Fibroblast of skin of right quadriceps (primary cell): ENCODE data around the gene COPZ1.

Experiments
- DNase-seq: peaks from one replicate; pipeline ENCODE4 v3.0.0-alpha.2; 2013

COPZ1 gene

GRCh38 chr12:54359762-54360351 is 34.9 kb downstream of the COPZ1 start:
- no peak for DNase-seq

- peak; percentile 83 for DNase-seq
Measured at GRCh38 chr12:54360717-54361456, 36.0 kb downstream of the COPZ1 start.

GRCh38 chr12:54363047-54363446 is 38.1 kb downstream of the COPZ1 start:
- DNase-seq: no peak

GRCh38 chr12:54363618-54364017 is 38.7 kb downstream of the COPZ1 start:
- no peak for DNase-seq

- DNase-seq: no peak
Measured at GRCh38 chr12:54364413-54364812, 39.5 kb downstream of the COPZ1 start, which contains the start of gene GPR84. TSS of gene GPR84 (minus strand) at chr12:54364486. CDS start at chr12:54363851, 635 bp downstream.

- DNase-seq: no peak
Measured at GRCh38 chr12:54368025-54368708, 43.2 kb downstream of the COPZ1 start.

- DNase-seq: peak; percentile 85
Measured at GRCh38 chr12:54368709-54369596, 44.0 kb downstream of the COPZ1 start.

GRCh38 chr12:54369597-54370131 is 44.7 kb downstream of the COPZ1 start:
- DNase-seq: no peak

GRCh38 chr12:54370171-54370730 is 45.3 kb downstream of the COPZ1 start:
- DNase-seq: peak; percentile 78

- DNase-seq: no peak
Measured at GRCh38 chr12:54371328-54372112, 46.6 kb downstream of the COPZ1 start.

GRCh38 chr12:54372113-54372806 is 47.3 kb downstream of the COPZ1 start:
- no peak for DNase-seq

GRCh38 chr12:54373649-54374561 is 49.0 kb downstream of the COPZ1 start:
- no peak for DNase-seq

- DNase-seq: no peak
Measured at GRCh38 chr12:54374562-54375258, 49.8 kb downstream of the COPZ1 start.

GRCh38 chr12:54375259-54375579 is 50.3 kb downstream of the COPZ1 start:
- DNase-seq: no peak

GRCh38 chr12:54376596-54376995 is 51.7 kb downstream of the COPZ1 start:
- DNase-seq: no peak

GRCh38 chr12:54377007-54377406 is 52.1 kb downstream of the COPZ1 start:
- no peak for DNase-seq

- no peak for DNase-seq
Measured at GRCh38 chr12:54377797-54378515, 53.0 kb downstream of the COPZ1 start.

GRCh38 chr12:54378796-54379397 is 54.0 kb downstream of the COPZ1 start:
- DNase-seq: no peak
